GM12874 (cell line): ENCODE measurements around the gene SELENOK.
A peak's percentile ranks its signal among the peaks of the same experiment; 100 is the strongest.

Source experiments
- TF ChIP-seq, protein P1 (sequence below): IDR thresholded peaks from 2 replicates; pipeline ENCODE4 v1.5.1; 2011; ENCODE audit warnings: low read depth, mild to moderate bottlenecking, control low read depth, low read length, moderate library complexity; ENCODE audit not compliant: insufficient read depth

Gene SELENOK

DNA sequence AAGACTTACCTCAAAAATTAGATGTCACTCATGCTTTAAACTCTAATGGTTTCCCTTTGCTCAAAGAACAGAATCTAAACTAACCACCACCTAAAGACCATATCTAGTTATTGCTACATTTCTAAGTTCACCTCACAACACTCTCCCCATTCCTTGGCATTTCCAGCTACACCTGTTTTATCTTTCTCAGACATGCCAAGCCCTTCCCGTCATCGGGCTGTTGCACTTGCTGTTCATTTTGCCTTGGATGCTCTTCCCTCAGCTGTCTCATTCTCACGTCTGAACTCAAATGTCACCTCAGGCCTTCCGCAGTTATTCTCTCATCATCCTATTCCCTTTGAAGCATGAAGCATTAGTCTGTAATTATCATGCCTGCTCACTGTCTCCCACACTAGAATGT, 8.7 kb downstream of the SELENOK start:
- TF ChIP-seq, protein P1, sequence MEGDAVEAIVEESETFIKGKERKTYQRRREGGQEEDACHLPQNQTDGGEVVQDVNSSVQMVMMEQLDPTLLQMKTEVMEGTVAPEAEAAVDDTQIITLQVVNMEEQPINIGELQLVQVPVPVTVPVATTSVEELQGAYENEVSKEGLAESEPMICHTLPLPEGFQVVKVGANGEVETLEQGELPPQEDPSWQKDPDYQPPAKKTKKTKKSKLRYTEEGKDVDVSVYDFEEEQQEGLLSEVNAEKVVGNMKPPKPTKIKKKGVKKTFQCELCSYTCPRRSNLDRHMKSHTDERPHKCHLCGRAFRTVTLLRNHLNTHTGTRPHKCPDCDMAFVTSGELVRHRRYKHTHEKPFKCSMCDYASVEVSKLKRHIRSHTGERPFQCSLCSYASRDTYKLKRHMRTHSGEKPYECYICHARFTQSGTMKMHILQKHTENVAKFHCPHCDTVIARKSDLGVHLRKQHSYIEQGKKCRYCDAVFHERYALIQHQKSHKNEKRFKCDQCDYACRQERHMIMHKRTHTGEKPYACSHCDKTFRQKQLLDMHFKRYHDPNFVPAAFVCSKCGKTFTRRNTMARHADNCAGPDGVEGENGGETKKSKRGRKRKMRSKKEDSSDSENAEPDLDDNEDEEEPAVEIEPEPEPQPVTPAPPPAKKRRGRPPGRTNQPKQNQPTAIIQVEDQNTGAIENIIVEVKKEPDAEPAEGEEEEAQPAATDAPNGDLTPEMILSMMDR: no peak

DNA sequence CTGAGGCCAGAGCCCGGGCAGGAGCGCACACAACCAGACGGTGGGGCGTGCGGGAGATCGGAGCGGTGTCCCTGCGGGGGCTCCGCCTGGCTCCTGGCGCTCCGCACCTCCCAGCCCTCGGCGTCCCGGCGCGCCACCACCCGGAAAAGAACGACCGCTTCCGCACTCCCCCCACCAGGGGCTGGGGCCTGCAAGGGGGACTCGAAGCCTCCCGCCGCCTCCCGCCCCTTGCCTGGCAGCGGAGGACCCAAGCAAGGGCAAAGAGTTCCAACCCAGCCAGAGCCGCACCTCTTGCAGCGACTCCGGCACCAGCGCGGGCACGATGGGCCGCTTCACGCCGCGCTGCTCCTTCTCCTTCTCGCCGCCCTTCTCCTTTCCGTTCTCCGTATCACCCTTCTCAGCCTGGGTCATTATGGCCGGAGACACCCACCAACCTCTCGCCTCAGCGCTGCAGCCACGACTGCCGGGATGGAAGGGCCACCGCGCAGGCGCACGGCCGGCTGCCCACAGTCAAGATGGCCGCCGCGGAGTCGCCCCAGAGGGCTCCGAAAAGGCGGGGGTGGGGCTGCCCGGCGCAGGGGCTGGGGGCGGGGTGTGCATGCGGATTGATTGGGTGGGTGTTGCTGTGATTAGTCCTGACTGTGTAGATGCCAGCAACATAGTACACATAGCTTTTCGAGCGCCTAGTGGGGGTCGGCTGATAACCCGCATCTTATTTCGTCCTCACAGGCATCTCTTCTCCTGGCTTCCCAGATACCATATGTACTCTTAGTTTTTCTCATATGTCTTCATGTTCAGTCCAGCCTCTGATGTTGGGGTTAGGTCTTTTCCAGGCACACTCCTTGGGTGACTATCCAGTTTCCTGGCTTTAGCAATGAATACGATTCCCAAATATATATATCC, 9.7 kb downstream of the SELENOK start, which contains the start of gene ACTR8:
Gene ACTR8 (minus strand): TSS at position 462 of the 903 bp plus-strand sequence. CDS start 51 bp downstream, at position 411.
- TF ChIP-seq, protein P1: peak; percentile 11; the same call in 1 of the 2 replicates

DNA sequence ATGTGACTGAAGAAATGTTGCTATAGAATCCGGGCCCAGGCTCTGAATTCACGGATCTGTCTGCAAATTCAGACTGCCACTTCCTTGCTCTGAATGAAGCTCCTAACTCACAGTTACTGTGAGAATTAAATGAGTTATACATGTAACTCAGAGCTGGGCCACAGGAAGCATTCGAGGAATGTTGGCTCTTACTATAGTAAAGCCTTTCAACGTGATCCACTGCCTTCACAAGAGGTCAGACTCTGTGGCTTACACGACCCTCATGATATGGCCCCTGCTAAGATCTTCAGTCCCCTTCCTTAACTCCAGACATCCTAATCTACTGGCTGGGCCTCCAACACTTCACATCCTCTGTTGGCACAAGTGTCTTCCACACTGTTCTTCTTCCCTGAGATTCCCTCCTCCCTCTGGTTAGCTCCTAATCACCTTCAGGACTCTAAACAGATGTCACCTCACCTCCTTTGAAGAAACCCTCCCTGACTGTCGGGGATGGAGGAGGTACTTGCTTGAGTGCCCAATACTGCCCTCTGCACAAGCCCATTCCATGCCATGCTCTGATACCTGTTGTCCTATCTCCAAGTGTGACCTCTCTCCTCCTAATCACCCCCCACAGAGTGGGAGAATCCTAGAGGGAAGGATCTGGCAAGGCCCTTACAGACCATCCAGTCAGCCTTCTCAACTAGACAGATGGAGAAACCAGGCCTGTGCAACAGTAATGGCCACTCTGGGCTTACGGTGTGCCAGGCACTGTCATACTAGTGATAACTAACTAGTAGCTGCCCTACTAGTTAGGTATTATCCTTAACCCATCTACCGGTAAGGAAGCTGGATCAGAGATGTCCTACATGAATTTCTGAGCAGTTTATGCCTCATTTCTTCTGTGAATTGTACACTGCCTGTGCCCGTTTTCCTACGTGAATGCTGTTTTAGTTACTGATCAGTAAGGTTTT, 11.0 kb downstream of the SELENOK start:
- TF ChIP-seq, protein P1: no peak

DNA sequence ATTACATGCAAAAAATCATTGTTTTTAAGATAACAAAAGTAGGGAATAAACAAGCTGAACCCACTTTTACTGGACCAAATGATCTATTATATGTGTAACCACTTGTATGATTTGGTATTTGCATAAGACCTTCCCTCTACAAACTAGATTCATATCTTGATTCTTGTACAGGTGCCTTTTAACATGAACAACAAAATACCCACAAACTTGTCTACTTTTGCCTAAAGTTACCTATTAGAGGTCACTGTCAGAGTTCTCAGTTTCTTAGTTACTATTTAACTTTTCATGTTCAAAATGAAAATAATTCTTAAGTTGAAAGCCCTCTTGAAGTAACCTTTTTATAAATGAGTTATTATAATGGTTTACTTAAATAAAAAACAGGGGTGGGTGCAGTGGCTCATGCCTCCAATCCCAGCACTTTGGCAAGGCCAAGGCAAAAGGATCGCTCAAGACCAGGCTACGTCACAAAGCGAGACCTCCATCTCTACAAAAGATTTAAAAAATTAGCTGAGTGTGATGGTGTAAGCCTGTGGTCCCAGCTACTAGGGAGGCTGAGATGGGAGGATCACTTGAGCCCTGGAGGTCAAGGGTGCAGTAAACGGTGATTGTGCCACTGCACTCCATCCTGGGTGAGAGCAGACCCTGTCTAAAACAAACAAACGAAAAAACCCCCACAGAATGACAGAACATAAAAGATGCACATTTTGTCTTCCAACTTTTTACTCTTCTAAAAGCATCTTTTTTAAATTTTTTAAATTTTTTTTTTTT, 25.7 kb downstream of the SELENOK start:
- TF ChIP-seq, protein P1: no peak

DNA sequence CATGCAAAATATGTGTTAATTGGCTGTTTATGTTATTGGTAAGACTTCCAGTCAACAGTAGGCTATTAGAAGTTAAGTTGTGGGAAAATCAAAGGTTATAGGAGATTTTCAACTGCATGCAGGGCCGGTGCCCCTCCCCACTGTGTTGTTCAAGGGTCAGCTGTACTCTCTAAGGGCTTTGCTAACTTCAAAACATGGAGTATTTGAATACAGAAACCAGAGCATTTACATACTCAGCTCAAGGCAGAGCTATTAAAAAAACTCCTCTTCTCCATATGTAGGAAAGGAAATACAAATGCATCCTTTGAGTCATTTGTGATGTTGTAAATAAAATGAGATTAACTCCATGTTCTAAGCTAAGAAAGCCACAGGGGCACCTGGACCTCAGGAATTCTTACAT, 28.5 kb downstream of the SELENOK start:
- TF ChIP-seq, protein P1: no peak

DNA sequence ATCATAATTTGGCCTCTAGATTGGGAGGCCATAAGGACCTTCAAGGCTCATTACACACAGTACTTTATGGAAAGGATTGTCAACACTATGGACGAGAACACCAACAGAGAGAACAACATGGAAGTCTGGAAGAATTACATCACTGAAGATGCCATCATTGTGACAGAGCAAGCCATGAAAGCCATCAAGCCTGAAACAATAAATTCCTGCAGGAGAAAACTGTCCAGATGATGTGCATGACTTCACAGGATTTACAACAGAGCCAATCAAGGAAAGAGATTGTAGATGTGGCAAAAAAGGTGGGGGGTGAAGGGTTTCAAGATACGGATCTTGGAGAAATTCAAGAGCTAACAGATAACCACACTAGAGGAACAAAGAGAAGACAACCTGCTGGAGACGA, 29.4 kb downstream of the SELENOK start:
- TF ChIP-seq, protein P1: no peak
